Stimulated activated CD4-positive, alpha-beta T cell treated with anti-CD3 and anti-CD28 coated beads, Interleukin-1b, Interleukin-23, amount 100 ng/mL, for 1 hour (primary cell): ENCODE results near the gene MARCHF10.
"Not testable (repeated sequence)": the region's sequence is repeated elsewhere in the genome, so short reads cannot be mapped to it uniquely, and the experiment has no call there.

Source experiments
- DNase-seq, 2 donors: peaks; one replicate each; pipeline ENCODE4 v3.0.0-alpha.2; 2020; ENCODE audit warnings: low read depth in 2 of 2

Gene MARCHF10

GRCh38 chr17:62717589-62717855 lies 90.6 kb downstream of the MARCHF10 start:
- DNase-seq, result no peak

GRCh38 chr17:62716834-62717588 lies 91.1 kb downstream of the MARCHF10 start:
- DNase-seq, result no peak

GRCh38 chr17:62715882-62716390 lies 92.2 kb downstream of the MARCHF10 start:
- no peak for DNase-seq

DNA sequence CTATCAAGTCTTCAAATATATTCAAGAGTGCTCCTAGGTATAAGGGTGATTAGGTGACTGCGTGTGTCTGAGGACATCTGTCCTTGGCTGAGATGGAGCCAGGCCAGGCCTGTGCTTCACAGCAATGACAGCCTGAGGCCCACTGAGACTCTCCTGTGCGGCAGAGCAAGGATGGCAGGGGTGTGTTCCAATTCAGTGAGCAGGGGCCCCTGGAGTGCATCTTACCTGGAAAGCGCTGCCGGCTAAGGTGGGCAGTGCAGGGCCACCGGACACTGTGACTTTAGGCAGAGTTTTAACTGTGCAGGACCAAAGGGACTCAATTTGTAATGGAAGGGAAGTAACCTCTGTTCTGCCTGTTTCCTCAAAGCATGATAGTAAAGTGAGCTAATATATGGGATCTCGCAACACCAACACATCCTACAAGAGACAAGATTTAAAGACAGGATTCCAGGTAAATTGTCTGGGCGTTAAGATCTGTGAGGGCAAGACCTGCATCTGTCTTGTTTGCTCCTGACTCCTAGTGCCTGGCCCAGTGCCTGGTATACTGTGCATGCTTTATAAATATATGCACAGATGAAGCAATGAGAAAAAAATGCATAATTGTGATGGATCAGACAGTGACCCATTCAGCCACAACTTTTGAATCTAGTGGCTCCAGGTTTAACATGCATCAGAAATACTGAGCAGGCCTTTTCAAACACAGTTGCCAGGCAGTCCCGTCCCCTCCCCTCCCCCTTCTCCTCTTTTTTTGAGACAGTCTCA lies 93.9 kb downstream of the MARCHF10 start:
- no peak for DNase-seq

- DNase-seq, result no peak
These were observed 94.8 kb downstream of the MARCHF10 start for GRCh38 chr17:62713086-62713881.

DNA sequence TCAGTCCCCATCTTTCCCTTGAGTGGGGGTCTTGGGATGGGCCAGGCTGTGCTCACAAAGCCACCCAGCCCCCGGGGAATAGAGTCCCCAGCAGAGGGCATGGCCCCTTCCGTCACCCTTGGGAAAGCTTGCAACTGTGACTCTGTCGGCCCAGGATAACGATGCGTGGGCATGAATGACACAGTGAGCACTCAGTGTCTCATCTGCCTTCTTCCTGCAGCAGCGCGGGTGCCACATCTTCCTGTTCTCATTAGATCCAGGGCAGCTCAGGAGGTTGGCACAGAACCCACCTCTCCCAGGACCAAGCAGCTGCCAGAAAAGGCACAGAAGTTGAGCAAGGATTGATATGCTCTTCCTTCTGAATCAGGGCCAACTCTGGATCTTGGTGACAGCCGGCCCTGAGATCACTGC lies 95.9 kb downstream of the MARCHF10 start:
- DNase-seq, result no peak

- DNase-seq, result no peak
These were observed 99.5 kb downstream of the MARCHF10 start for GRCh38 chr17:62708587-62708986.

DNA sequence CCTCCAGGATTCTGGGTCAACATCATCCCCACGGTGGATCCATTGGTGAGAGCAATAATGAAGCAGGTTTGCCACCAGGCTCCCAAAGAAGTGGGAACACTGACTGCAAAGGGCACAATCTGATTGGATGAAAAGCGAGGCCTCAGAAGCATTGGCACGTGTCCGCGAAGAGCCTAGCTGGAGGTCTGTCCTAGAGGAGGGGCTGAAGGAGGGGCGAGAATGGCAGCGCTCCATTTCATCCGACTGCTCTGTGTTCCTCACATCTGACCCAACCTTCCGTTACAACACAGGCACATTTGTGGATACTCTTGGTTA lies 100.7 kb downstream of the MARCHF10 start:
- no peak for DNase-seq

DNA sequence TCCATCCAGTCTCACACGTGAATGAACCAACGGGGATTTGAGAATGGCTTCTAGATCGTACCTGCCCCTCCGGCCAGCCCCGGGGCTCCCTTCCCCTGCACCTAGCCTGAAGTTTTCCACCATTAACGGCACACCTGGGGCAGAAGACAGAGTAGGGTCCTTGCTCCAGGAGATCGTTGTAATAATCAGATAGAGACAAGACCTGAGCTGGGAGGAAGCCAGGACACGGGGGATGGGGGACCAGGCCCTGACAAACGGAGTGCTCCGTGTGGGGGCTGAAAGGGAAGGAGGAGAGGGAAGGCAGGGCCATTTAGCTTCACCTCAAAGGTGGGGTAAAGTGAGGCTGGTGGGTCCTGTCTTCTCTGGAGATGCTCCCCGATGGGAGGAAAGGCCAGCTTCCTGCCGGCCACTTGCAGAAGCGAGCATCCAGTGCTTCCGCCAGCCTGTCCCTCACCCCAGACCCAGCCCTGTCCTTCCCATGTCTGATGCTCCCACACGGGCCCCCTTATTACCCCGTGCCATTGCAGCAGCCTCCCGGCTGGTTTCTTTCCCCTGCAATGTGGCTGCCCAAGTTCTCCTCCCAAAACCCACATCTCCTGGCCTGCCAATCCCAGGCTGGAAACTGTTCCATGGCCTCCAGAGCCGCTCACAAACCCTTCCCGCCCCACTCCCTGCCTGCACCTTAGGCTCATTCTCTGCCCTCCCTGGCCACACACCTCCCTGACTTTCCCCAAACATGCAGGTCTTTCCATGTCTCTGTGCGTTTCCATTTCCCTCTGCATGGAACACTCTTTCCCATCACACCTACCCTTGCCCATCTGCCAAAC lies 101.3 kb downstream of the MARCHF10 start:
- DNase-seq, result no peak

DNA sequence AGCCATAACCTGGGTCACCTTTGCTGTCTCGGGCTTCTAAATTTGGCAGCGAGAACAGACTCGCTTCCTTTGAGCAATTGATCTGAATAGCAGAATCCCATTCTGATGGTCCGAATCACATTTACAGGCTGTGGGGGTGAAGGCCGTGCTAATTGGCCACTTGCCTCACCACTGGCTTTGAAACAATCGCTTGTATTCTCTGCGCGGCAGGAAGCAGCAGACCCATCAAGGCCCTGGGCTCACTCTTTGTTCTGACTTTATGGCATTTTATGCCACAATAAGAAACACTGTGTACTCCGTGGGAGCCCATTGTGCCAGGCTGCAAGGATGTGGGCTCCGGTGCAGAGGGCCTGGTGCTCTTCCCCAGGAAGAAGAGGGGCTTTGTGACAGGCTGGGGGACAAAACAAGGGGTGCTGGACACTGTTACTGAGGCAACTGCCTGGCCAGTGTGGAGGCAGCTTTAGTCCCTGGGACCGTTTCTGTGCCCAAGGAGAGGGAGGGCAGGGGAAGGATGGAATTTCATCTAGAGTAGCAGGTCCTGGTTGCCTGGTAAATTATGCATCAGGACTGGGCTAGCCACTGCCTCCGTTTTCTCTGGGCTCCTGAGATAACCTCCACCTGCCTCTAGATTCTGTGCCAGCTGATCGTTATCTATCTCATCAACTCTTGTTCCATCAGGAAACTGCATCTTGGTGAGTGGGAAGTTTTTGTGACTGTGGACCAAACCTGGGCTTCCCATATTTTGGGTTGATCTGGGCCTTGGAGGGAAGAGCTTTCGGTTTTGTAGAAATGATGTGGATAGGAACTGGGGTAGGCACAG lies 102.1 kb downstream of the MARCHF10 start:
- DNase-seq, result no peak

DNA sequence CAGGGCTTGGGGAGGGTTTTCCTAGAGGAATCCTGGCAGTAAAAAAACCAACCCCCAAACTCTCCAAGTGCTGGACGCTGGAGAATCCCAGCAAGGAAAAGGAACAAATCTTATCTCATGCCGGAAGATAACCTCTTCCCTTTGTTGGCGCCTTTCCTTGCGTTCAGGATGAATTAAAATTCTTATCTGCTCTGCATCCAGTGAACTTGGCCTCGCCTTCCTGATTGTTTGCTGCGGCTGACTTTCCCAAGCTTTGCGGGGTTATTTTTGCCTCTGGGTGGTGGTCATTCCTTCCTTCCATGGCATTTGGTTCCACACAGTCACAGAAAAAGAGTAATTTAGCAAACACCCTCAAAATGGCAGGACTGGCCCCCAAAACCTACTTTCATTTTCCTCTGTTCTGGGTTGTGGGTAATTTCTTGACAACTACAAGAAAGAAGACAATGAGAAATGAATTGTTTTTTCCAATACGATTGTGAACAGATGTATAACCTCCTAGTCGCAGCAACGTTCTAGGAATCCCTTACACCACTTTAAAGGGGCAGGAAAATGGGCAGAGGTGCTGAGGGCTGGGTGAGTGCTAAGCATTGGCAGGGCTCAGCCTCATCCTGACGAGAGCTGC lies 102.8 kb downstream of the MARCHF10 start:
- no peak for DNase-seq

DNA sequence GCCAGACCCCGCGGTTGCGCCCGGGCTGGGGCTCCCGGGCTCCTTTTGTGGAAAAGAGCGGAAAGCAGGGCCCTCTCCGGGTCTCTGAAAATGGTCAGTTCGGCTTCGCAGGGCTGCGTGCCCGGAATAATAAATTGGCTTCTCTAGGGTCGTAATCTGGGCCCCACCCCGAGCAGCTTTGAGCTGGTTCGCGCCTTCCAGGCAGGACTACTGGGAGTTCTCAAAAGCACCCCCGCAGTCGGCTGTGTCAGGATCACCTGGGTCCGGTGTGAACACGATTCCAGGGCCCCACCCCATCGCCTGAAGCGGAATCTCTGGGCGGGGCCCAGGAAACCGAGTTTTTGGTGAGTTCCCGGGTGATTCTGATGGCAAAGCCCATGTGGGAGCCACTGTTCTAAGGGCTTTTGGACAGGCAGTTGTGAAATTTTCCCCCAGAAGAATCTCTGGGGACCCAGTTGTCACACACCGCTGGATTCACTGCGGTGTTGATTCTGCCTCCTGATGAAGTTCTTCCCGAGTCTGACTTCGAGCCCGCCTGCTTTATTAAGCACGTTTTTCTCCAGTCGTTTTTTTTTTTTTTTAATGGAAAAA lies 103.6 kb downstream of the MARCHF10 start:
- DNase-seq, result no peak

GRCh38 chr17:62703776-62704380 lies 104.2 kb downstream of the MARCHF10 start:
- DNase-seq, result peak; percentile 32 to 59

DNA sequence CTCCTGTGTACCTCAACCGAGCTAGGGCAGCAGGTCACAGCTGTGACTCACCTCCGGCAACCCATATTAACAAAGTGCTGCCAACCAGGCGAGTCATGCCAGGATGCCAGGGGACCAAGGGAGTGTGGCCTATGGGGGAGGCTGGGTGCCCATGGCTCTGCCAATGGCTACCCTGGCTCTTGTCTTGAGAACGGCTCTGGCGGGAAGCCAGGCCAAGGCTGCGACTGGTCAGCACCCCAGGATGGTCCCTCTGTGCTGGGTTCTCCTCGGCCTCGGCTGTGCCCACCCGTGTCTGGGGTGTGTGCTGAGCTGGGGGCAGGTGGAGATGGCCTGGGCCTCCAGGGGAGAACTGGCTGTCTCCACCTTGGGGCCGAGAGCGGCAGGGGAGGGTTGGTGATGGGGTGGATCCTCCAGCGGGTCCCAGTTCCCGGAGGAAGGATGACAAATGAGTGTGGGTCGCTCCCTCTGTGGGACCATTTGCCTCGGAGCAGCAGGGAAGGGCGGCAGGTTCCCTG lies 104.8 kb downstream of the MARCHF10 start:
- no peak for DNase-seq

- DNase-seq, result no peak
These were observed 105.3 kb downstream of the MARCHF10 start for GRCh38 chr17:62702746-62703260.

DNA sequence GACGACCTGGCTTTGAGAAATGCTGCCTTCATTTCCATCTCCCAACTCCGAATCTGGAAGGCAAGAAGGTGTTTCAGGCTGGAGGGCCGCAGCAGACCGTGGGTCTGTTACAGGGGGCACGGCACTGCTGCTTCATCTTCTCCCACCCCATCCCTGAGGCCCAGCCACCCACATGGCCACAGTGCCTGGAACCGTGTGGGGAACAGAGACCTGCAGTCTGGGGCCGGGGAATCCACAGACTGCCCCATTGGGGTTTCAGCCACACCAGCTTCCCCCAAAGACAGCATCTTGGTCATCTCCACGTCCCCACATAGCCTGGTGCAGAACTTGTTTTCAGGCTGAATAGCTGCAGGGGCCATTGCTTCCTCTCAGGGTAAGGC lies 106.4 kb downstream of the MARCHF10 start:
- DNase-seq, result no peak

DNA sequence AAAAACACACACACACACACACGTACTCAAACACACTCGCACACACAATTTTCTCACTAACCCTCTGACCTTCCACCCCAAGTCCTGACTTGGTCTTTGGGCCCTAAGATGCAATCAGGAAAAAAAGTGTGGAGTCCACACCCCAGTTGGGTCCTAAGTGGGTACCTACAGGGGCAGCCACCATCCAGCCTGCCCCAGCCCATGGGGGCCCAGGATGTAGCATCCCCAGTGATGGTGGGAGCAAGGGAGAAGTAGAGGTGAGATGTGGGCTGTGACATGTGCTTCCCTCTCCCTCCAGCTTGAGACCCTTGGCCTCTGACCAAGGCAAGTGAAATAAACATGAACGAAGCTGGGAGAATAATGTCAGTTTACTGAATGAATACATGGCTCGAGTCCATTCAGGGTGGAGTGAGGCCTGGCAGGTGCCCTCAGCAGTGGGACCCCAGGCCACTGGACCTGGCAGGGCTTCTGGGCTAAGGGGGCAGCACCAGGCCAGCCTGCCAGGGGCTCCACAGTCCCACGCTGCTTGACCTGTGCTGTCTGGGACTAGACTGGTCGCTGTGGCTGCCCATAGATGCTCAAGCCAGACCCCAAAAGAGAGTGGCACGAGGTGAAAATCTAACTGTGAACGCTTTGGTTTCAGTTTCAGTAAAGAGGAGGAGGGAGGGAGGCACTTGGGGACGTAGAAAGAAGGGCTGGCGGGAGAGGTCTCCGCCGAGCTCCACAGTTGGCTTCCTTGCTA lies 107.0 kb downstream of the MARCHF10 start:
- DNase-seq, result no peak

DNA sequence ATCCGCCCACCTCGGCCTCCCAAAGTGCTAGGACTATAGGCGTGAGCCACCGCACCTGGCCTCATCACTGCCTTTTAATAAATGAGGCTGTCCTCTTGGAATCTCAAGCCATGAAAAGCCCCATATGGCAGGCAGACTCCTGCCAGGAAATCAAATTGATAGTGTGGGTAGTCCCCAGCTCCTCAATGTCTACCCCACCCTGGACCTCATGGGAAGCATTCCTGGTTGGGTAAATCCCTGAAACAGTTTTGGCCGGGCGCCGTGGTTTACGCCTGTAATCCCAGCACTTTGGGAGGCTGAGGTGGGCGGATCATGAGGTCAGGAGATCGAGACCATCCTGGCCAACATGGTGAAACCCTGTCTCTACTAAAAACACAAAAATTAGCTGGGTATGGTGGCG lies 109.7 kb downstream of the MARCHF10 start:
- DNase-seq, result not testable (repeated sequence)
